Colon (tissue), 2 donors: ENCODE results near the gene ACTN4.

Experiments used
- FAIRE-seq: peaks from 2 replicates; lab custom pipeline; 2012; peaks lifted over from hg19 to GRCh38; lab: Jason Lieb, UNC
- donor health status: control.
- donor health status: control.

ACTN4 gene

GRCh38 chr19:38709671-38710415 is 62.4 kb downstream of the ACTN4 start:
- no peak for FAIRE-seq

GRCh38 chr19:38710416-38710702 is 62.9 kb downstream of the ACTN4 start:
- no peak for FAIRE-seq

- FAIRE-seq: no peak
Observed at GRCh38 chr19:38710928-38711725, 63.7 kb downstream of the ACTN4 start.

- FAIRE-seq: no peak
Observed at GRCh38 chr19:38711726-38712153, 64.3 kb downstream of the ACTN4 start.

GRCh38 chr19:38712161-38712748 is 64.8 kb downstream of the ACTN4 start:
- no peak for FAIRE-seq

- no peak for FAIRE-seq
Observed at GRCh38 chr19:38713227-38713649, 65.8 kb downstream of the ACTN4 start.

- no peak for FAIRE-seq
Observed at GRCh38 chr19:38713865-38714264, 66.4 kb downstream of the ACTN4 start.

- FAIRE-seq: no peak
Observed at GRCh38 chr19:38714354-38714778, 66.9 kb downstream of the ACTN4 start.

- no peak for FAIRE-seq
Observed at GRCh38 chr19:38715555-38715954, 68.1 kb downstream of the ACTN4 start.

- FAIRE-seq: no peak
Observed at GRCh38 chr19:38717051-38717450, 69.6 kb downstream of the ACTN4 start.

GRCh38 chr19:38717855-38718254 is 70.4 kb downstream of the ACTN4 start:
- FAIRE-seq: no peak

- no peak for FAIRE-seq
Observed at GRCh38 chr19:38718747-38719543, 71.5 kb downstream of the ACTN4 start.

- no peak for FAIRE-seq
Observed at GRCh38 chr19:38719761-38720558, 72.5 kb downstream of the ACTN4 start.

GRCh38 chr19:38720559-38721236 is 73.2 kb downstream of the ACTN4 start:
- no peak for FAIRE-seq

- FAIRE-seq: no peak
Observed at GRCh38 chr19:38721496-38721895, 74.0 kb downstream of the ACTN4 start.

- FAIRE-seq: no peak
Observed at GRCh38 chr19:38721979-38722773, 74.7 kb downstream of the ACTN4 start.

- FAIRE-seq: no peak
Observed at GRCh38 chr19:38722947-38723605, 75.6 kb downstream of the ACTN4 start.

GRCh38 chr19:38723606-38723965 is 76.1 kb downstream of the ACTN4 start:
- FAIRE-seq: no peak

- FAIRE-seq: no peak
Observed at GRCh38 chr19:38723990-38724854, 76.8 kb downstream of the ACTN4 start.
